ENCODE results near the gene ATP11B.
"Not testable (repeated sequence)": the region's sequence is repeated elsewhere in the genome, so short reads cannot be mapped to it uniquely, and the experiment has no call there.

Gene ATP11B

GRCh38 chr3:182861348-182861747 is 68.0 kb downstream of the ATP11B start:
- no peak overlapping the region for H3K9ac ChIP-seq (ENCODE audit: low read depth, low read length)
- no peak overlapping the region for H3K4me3 ChIP-seq (ENCODE audit: low read depth, low read length)
- no peaks in the 10 kb centered on the region for H3K4me1 ChIP-seq (ENCODE audit: control insufficient read depth, insufficient read depth, low read length)
- H3K27me3 ChIP-seq (ENCODE audit: control insufficient read depth, insufficient read depth, low read length): no peaks in the 10 kb centered on the region
- no peaks in the 10 kb centered on the region for H3K36me3 ChIP-seq (ENCODE audit: control insufficient read depth, insufficient read depth, low read length)
- H3K9me3 ChIP-seq (ENCODE audit: control insufficient read depth, insufficient read depth, low read length): no peaks in the 10 kb centered on the region

- H3K9me3 ChIP-seq (ENCODE audit: control insufficient read depth, insufficient read depth, low read length): no peaks in the 10 kb centered on the region
- H3K4me3 ChIP-seq (ENCODE audit: low read depth, low read length): no peak overlapping the region
- no peak overlapping the region for H3K9ac ChIP-seq (ENCODE audit: low read depth, low read length)
- H3K36me3 ChIP-seq (ENCODE audit: control insufficient read depth, insufficient read depth, low read length): no peaks in the 10 kb centered on the region
- H3K4me1 ChIP-seq (ENCODE audit: control insufficient read depth, insufficient read depth, low read length): no peaks in the 10 kb centered on the region
- no peaks in the 10 kb centered on the region for H3K27me3 ChIP-seq (ENCODE audit: control insufficient read depth, insufficient read depth, low read length)
Observed at GRCh38 chr3:182862159-182862860, 69.0 kb downstream of the ATP11B start.

GRCh38 chr3:182869059-182869458 is 75.8 kb downstream of the ATP11B start:
- no peaks in the 10 kb centered on the region for H3K4me1 ChIP-seq (ENCODE audit: control insufficient read depth, insufficient read depth, low read length)
- H3K4me3 ChIP-seq (ENCODE audit: low read depth, low read length): no peak overlapping the region
- no peaks in the 10 kb centered on the region for H3K27me3 ChIP-seq (ENCODE audit: control insufficient read depth, insufficient read depth, low read length)
- H3K9me3 ChIP-seq (ENCODE audit: control insufficient read depth, insufficient read depth, low read length): no peaks in the 10 kb centered on the region
- H3K36me3 ChIP-seq (ENCODE audit: control insufficient read depth, insufficient read depth, low read length): no peaks in the 10 kb centered on the region
- no peak overlapping the region for H3K9ac ChIP-seq (ENCODE audit: low read depth, low read length)

- H3K36me3 ChIP-seq (ENCODE audit: control insufficient read depth, insufficient read depth, low read length); H3K4me1 ChIP-seq (ENCODE audit: control insufficient read depth, insufficient read depth, low read length); H3K4me3 ChIP-seq (ENCODE audit: low read depth, low read length); H3K9me3 ChIP-seq (ENCODE audit: control insufficient read depth, insufficient read depth, low read length); H3K27me3 ChIP-seq (ENCODE audit: control insufficient read depth, insufficient read depth, low read length); H3K9ac ChIP-seq (ENCODE audit: low read depth, low read length): not testable (repeated sequence)
Observed at GRCh38 chr3:182870917-182871316, 77.6 kb downstream of the ATP11B start.

- H3K4me3 ChIP-seq (ENCODE audit: low read depth, low read length): no peak overlapping the region
- no peaks in the 10 kb centered on the region for H3K36me3 ChIP-seq (ENCODE audit: control insufficient read depth, insufficient read depth, low read length)
- H3K9ac ChIP-seq (ENCODE audit: low read depth, low read length): no peak overlapping the region
- no peaks in the 10 kb centered on the region for H3K27me3 ChIP-seq (ENCODE audit: control insufficient read depth, insufficient read depth, low read length)
- H3K9me3 ChIP-seq (ENCODE audit: control insufficient read depth, insufficient read depth, low read length): no peaks in the 10 kb centered on the region
- no peaks in the 10 kb centered on the region for H3K4me1 ChIP-seq (ENCODE audit: control insufficient read depth, insufficient read depth, low read length)
Observed at GRCh38 chr3:182879031-182879611, 85.8 kb downstream of the ATP11B start.

- Histone ChIP-seq H3K4me1 (ENCODE audit: control insufficient read depth, insufficient read depth, low read length) (no peaks in the 10 kb centered on the region), H3K9me3 (ENCODE audit: control insufficient read depth, insufficient read depth, low read length) (no peaks in the 10 kb centered on the region), H3K4me3 (ENCODE audit: low read depth, low read length) (no peak overlapping the region), H3K36me3 (ENCODE audit: control insufficient read depth, insufficient read depth, low read length) (no peaks in the 10 kb centered on the region), H3K9ac (ENCODE audit: low read depth, low read length) (no peak overlapping the region), H3K27me3 (ENCODE audit: control insufficient read depth, insufficient read depth, low read length) (no peaks in the 10 kb centered on the region)
Observed at GRCh38 chr3:182886497-182886896, 93.2 kb downstream of the ATP11B start.

- no peaks in the 10 kb centered on the region for H3K4me1 ChIP-seq (ENCODE audit: control insufficient read depth, insufficient read depth, low read length)
- no peaks in the 10 kb centered on the region for H3K27me3 ChIP-seq (ENCODE audit: control insufficient read depth, insufficient read depth, low read length)
- H3K36me3 ChIP-seq (ENCODE audit: control insufficient read depth, insufficient read depth, low read length): no peaks in the 10 kb centered on the region
- no peaks in the 10 kb centered on the region for H3K9me3 ChIP-seq (ENCODE audit: control insufficient read depth, insufficient read depth, low read length)
- H3K9ac ChIP-seq (ENCODE audit: low read depth, low read length): no peak overlapping the region
- no peak overlapping the region for H3K4me3 ChIP-seq (ENCODE audit: low read depth, low read length)
Observed at GRCh38 chr3:182889948-182890629, 96.8 kb downstream of the ATP11B start.

- Histone ChIP-seq H3K9ac (ENCODE audit: low read depth, low read length) (no peak overlapping the region), H3K4me1 (ENCODE audit: control insufficient read depth, insufficient read depth, low read length) (no peaks in the 10 kb centered on the region), H3K27me3 (ENCODE audit: control insufficient read depth, insufficient read depth, low read length) (no peaks in the 10 kb centered on the region), H3K4me3 (ENCODE audit: low read depth, low read length) (no peak overlapping the region), H3K9me3 (ENCODE audit: control insufficient read depth, insufficient read depth, low read length) (no peaks in the 10 kb centered on the region), H3K36me3 (ENCODE audit: control insufficient read depth, insufficient read depth, low read length) (no peaks in the 10 kb centered on the region)
Observed at GRCh38 chr3:182891364-182891763, 98.1 kb downstream of the ATP11B start.

GRCh38 chr3:182892226-182892625 is 98.9 kb downstream of the ATP11B start:
- no peaks in the 10 kb centered on the region for H3K4me1 ChIP-seq (ENCODE audit: control insufficient read depth, insufficient read depth, low read length)
- no peaks in the 10 kb centered on the region for H3K9me3 ChIP-seq (ENCODE audit: control insufficient read depth, insufficient read depth, low read length)
- H3K27me3 ChIP-seq (ENCODE audit: control insufficient read depth, insufficient read depth, low read length): no peaks in the 10 kb centered on the region
- no peak overlapping the region for H3K9ac ChIP-seq (ENCODE audit: low read depth, low read length)
- no peak overlapping the region for H3K4me3 ChIP-seq (ENCODE audit: low read depth, low read length)
- no peaks in the 10 kb centered on the region for H3K36me3 ChIP-seq (ENCODE audit: control insufficient read depth, insufficient read depth, low read length)

GRCh38 chr3:182895513-182896112 is 102.3 kb downstream of the ATP11B start:
- H3K36me3 ChIP-seq (ENCODE audit: control insufficient read depth, insufficient read depth, low read length): no peaks in the 10 kb centered on the region
- no peaks in the 10 kb centered on the region for H3K9me3 ChIP-seq (ENCODE audit: control insufficient read depth, insufficient read depth, low read length)
- H3K27me3 ChIP-seq (ENCODE audit: control insufficient read depth, insufficient read depth, low read length): no peaks in the 10 kb centered on the region
- H3K4me3 ChIP-seq (ENCODE audit: low read depth, low read length): no peak overlapping the region
- H3K4me1 ChIP-seq (ENCODE audit: control insufficient read depth, insufficient read depth, low read length): no peaks in the 10 kb centered on the region
- no peak overlapping the region for H3K9ac ChIP-seq (ENCODE audit: low read depth, low read length)

- H3K27me3 ChIP-seq (ENCODE audit: control insufficient read depth, insufficient read depth, low read length): no peaks in the 10 kb centered on the region
- no peak overlapping the region for H3K4me3 ChIP-seq (ENCODE audit: low read depth, low read length)
- H3K9ac ChIP-seq (ENCODE audit: low read depth, low read length): no peak overlapping the region
- H3K4me1 ChIP-seq (ENCODE audit: control insufficient read depth, insufficient read depth, low read length): no peaks in the 10 kb centered on the region
- H3K36me3 ChIP-seq (ENCODE audit: control insufficient read depth, insufficient read depth, low read length): no peaks in the 10 kb centered on the region
- no peaks in the 10 kb centered on the region for H3K9me3 ChIP-seq (ENCODE audit: control insufficient read depth, insufficient read depth, low read length)
Observed at GRCh38 chr3:182896553-182896952, 103.2 kb downstream of the ATP11B start.

GRCh38 chr3:182902236-182902635 is 108.9 kb downstream of the ATP11B start:
- Histone ChIP-seq H3K27me3 (ENCODE audit: control insufficient read depth, insufficient read depth, low read length) (no peaks in the 10 kb centered on the region), H3K36me3 (ENCODE audit: control insufficient read depth, insufficient read depth, low read length) (no peaks in the 10 kb centered on the region), H3K9me3 (ENCODE audit: control insufficient read depth, insufficient read depth, low read length) (no peaks in the 10 kb centered on the region), H3K4me1 (ENCODE audit: control insufficient read depth, insufficient read depth, low read length) (peaks cover 7% of the 10 kb centered on the region), H3K4me3 (ENCODE audit: low read depth, low read length) (no peak overlapping the region), H3K9ac (ENCODE audit: low read depth, low read length) (no peak overlapping the region)
